HepG2 (cell line): Measurements from ENCODE around the gene SIRT5. TPM values are rescaled to one million over a fixed set of nuclear protein-coding genes. Genes with fewer than 3 reads are reported as not detected.

Source experiments
- BATF2 ChIP-seq: sonication (generic); formaldehyde crosslinking; IDR thresholded peaks from 2 replicates; pipeline ENCODE4 v1.8.0; 2022; ENCODE audit warnings: mild to moderate bottlenecking, missing genetic modification reagents, moderate library complexity
- CREB3 ChIP-seq: sonication (generic); formaldehyde crosslinking; IDR thresholded peaks from 2 replicates; pipeline ENCODE4 v1.5.0; 2020; ENCODE audit warnings: missing genetic modification reagents
- DZIP1 ChIP-seq: sonication (generic); formaldehyde crosslinking; IDR thresholded peaks from 2 replicates; pipeline ENCODE4 v1.5.0; 2020; ENCODE audit warnings: mild to moderate bottlenecking, missing genetic modification reagents
- FOXC1 ChIP-seq: sonication (generic); formaldehyde crosslinking; IDR thresholded peaks from 2 replicates; pipeline ENCODE4 v1.8.0; 2022; ENCODE audit warnings: mild to moderate bottlenecking, missing genetic modification reagents, borderline replicate concordance
- HCFC1 ChIP-seq: fragments of 150-350 bp; IDR thresholded peaks from 2 replicates; pipeline ENCODE4 v1.6.1; 2014; ENCODE audit warnings: low read depth, low read length
- JARID2 ChIP-seq: sonication (generic); formaldehyde crosslinking; IDR thresholded peaks from 2 replicates; pipeline ENCODE4 v1.8.1; 2023; ENCODE audit warnings: missing genetic modification reagents, inconsistent platforms; ENCODE audit not compliant: insufficient replicate concordance
- MTF2 ChIP-seq: sonication (generic); formaldehyde crosslinking; IDR thresholded peaks from 2 replicates; pipeline ENCODE4 v1.5.0; 2020; ENCODE audit warnings: missing genetic modification reagents, borderline replicate concordance
- PHF8 ChIP-seq: sonication (generic); formaldehyde crosslinking; IDR thresholded peaks from 2 replicates; pipeline ENCODE4 v1.5.0; 2020; ENCODE audit warnings: missing genetic modification reagents
- RAD21 ChIP-seq: fragments of 450-650 bp; formaldehyde crosslinking; IDR thresholded peaks from 2 replicates; pipeline ENCODE4 v1.5.0; 2020; ENCODE audit warnings: mild to moderate bottlenecking
- SALL2 ChIP-seq: sonication (generic); formaldehyde crosslinking; IDR thresholded peaks from 2 replicates; pipeline ENCODE4 v1.8.1; 2023; ENCODE audit warnings: mild to moderate bottlenecking, missing genetic modification reagents, inconsistent platforms
- SATB2 ChIP-seq: sonication (generic); formaldehyde crosslinking; IDR thresholded peaks from 2 replicates; pipeline ENCODE4 v1.5.0; 2020; ENCODE audit warnings: missing genetic modification reagents
- SOX5 ChIP-seq: IDR thresholded peaks from 2 replicates; pipeline ENCODE4 v1.6.1; 2016; ENCODE audit warnings: borderline replicate concordance
- THAP8 ChIP-seq: sonication (generic); formaldehyde crosslinking; IDR thresholded peaks from 2 replicates; pipeline ENCODE4 v1.5.1; 2020; ENCODE audit warnings: missing genetic modification reagents, mild to moderate bottlenecking, borderline replicate concordance
- YEATS2 ChIP-seq: sonication (generic); formaldehyde crosslinking; IDR thresholded peaks from 2 replicates; pipeline ENCODE4 v1.4.0; 2020; ENCODE audit warnings: missing genetic modification reagents, borderline replicate concordance
- ZBTB46 ChIP-seq: sonication (generic); formaldehyde crosslinking; IDR thresholded peaks from 2 replicates; pipeline ENCODE4 v1.4.0; 2020; ENCODE audit warnings: mild to moderate bottlenecking, missing genetic modification reagents, borderline replicate concordance
- ZFP37 ChIP-seq: sonication (generic); formaldehyde crosslinking; IDR thresholded peaks from 2 replicates; pipeline ENCODE4 v1.4.0; 2020; ENCODE audit warnings: missing genetic modification reagents, borderline replicate concordance
- ZFP62 ChIP-seq: sonication (generic); formaldehyde crosslinking; IDR thresholded peaks from 2 replicates; pipeline ENCODE4 v1.4.0; 2020; ENCODE audit warnings: missing genetic modification reagents
- ZNF180 ChIP-seq: sonication (generic); formaldehyde crosslinking; IDR thresholded peaks from 2 replicates; pipeline ENCODE4 v1.4.0; 2020; ENCODE audit warnings: low read depth, missing genetic modification reagents, borderline replicate concordance
- ZNF274 ChIP-seq: sonication (generic); formaldehyde crosslinking; IDR thresholded peaks from 2 replicates; pipeline ENCODE4 v1.5.1; 2020; ENCODE audit warnings: mild to moderate bottlenecking, missing genetic modification reagents
- ZNF382 ChIP-seq: sonication (generic); formaldehyde crosslinking; IDR thresholded peaks from 2 replicates; pipeline ENCODE4 v1.5.0; 2020; ENCODE audit warnings: missing genetic modification reagents, mild to moderate bottlenecking, borderline replicate concordance
- ZNF460 ChIP-seq: sonication (generic); formaldehyde crosslinking; IDR thresholded peaks from 2 replicates; pipeline ENCODE4 v1.5.1; 2020; ENCODE audit warnings: missing genetic modification reagents, mild to moderate bottlenecking, borderline replicate concordance
- ZNF580 ChIP-seq: IDR thresholded peaks from 2 replicates; pipeline ENCODE4 v1.6.1; 2016; ENCODE audit warnings: low read depth, borderline replicate concordance
- ZNF749 ChIP-seq: sonication (generic); formaldehyde crosslinking; IDR thresholded peaks from 2 replicates; pipeline ENCODE4 v1.8.0; 2022; ENCODE audit warnings: mild to moderate bottlenecking, missing genetic modification reagents, moderate library complexity, borderline replicate concordance
- polyA plus RNA-seq, 8 experiments: library from polyadenylated mRNA; depleted of rRNA in 3 of 8; stranded (reverse) in 7 of 8; unstranded in 1 of 8; fragments of >200 nt; fragmentation: Illumina TruSeq in 4 of 8; extraction: Trizol in 4 of 8; gene quantifications; 2 replicates each; pipeline versions ENCODE4 v1.2.1 to v1.2.3, GENCODE V29; 2011 to 2016; ENCODE audit warnings: low read depth in 4 of 8, missing spikeins in 1 of 8, mixed read lengths in 1 of 8; ENCODE audit not compliant: insufficient read depth in 1 of 8
- total RNA-seq, 5 experiments: library from RNA; depleted of rRNA; stranded (reverse); fragments of >200 nt; fragmentation: Illumina TruSeq; extraction: Trizol; gene quantifications; 2 replicates each; pipeline ENCODE4 v1.2.3, GENCODE V29; 2016; ENCODE audit warnings: low read depth in 1 of 5

Gene SIRT5
- total and polyA plus RNA-seq, 2 of the 13 experiments (the other 11 are each of a cell fraction or from before 2014, with no cell fraction given): 14.1 to 16.6 TPM

- TF ChIP-seq YEATS2 (CRISPR knock-in tag) (no peak), SOX5 (CRISPR knock-in tag) (no peak), THAP8 (CRISPR knock-in tag) (no peak), MTF2 (CRISPR knock-in tag) (0 out of 2 replicates have a peak, but pooled peaks have one; percentile 42), ZNF580 (CRISPR knock-in tag) (no peak), HCFC1 (peak; percentile 46; the same call in 1 of the 2 replicates), FOXC1 (CRISPR knock-in tag) (no peak), ZBTB46 (peak; percentile 17; the same call in 1 of the 2 replicates), ZNF274 (peak; percentile 19; the same call in 1 of the 2 replicates), ZNF460 (CRISPR knock-in tag) (no peak), PHF8 (CRISPR knock-in tag) (peak; percentile 72; the same call in 1 of the 2 replicates), CREB3 (CRISPR knock-in tag) (no peak), ZNF180 (no peak), ZFP62 (CRISPR knock-in tag) (no peak), RAD21 (CRISPR knock-in tag) (peak; percentile 85), BATF2 (CRISPR knock-in tag) (peak; percentile 70), ZFP37 (CRISPR knock-in tag) (no peak), ZNF382 (CRISPR knock-in tag) (no peak), DZIP1 (0 out of 2 replicates have a peak, but pooled peaks have one; percentile 15), ZNF749 (CRISPR knock-in tag) (no peak), JARID2 (no peak), SATB2 (CRISPR knock-in tag) (no peak), SALL2 (CRISPR knock-in tag) (peak; percentile 57; the same call in 1 of the 2 replicates)
Observed at GRCh38 chr6:13574149-13574570, 241 bp upstream of the SIRT5 start (continued).
